ENCODE data around the gene RNGTT.

DNA sequence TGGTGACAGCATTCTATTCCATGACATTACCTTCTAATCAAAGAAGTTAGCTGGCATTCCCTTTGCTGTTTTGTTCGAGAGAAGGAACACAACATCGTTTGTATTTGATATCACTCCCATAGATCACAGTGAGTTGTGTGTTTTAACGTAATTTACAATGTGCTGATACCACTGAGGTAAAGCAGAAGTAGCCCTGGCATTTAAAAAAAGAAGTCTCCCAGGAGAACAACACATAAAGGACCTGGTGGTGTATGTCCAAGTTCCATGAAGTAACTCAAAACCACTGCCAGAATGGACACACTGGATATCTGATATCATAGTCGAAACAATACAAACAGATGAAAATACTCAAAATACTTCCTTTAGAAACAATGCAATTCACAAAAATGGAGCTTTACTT lies 351.7 kb downstream of the RNGTT start:
- TF ChIP-seq, protein P1, sequence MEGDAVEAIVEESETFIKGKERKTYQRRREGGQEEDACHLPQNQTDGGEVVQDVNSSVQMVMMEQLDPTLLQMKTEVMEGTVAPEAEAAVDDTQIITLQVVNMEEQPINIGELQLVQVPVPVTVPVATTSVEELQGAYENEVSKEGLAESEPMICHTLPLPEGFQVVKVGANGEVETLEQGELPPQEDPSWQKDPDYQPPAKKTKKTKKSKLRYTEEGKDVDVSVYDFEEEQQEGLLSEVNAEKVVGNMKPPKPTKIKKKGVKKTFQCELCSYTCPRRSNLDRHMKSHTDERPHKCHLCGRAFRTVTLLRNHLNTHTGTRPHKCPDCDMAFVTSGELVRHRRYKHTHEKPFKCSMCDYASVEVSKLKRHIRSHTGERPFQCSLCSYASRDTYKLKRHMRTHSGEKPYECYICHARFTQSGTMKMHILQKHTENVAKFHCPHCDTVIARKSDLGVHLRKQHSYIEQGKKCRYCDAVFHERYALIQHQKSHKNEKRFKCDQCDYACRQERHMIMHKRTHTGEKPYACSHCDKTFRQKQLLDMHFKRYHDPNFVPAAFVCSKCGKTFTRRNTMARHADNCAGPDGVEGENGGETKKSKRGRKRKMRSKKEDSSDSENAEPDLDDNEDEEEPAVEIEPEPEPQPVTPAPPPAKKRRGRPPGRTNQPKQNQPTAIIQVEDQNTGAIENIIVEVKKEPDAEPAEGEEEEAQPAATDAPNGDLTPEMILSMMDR (IDR thresholded peaks at IDR 0.05) = no peak
- TF ChIP-seq POLR2A (IDR thresholded peaks at IDR 0.05) = no peak
- no peak for TF ChIP-seq POLR2AphosphoS5 (IDR thresholded peaks at IDR 0.05; ENCODE audit: insufficient read depth in 1 of 2, low read depth in 1 of 2)

Data from vagina (tissue), 2 donors.